IMR-90 (cell line): ENCODE measurements around the gene ARPC2.

Source experiments
- CEBPB ChIP-seq: IDR thresholded peaks from 2 replicates; pipeline ENCODE4 v1.6.1; 2012; ENCODE audit warnings: low read depth, low read length, improper control_type of control experiment
- FOS ChIP-seq: fragments of 150-350 bp; IDR thresholded peaks from 2 replicates; pipeline ENCODE4 v1.6.1; 2016; ENCODE audit warnings: low read depth, low read length
- MAFK ChIP-seq: IDR thresholded peaks from 2 replicates; pipeline ENCODE4 v1.6.1; 2012; ENCODE audit warnings: low read depth, low read length, improper control_type of control experiment
- MXI1 ChIP-seq: IDR thresholded peaks from 2 replicates; pipeline ENCODE4 v1.6.1; 2012; ENCODE audit warnings: low read depth, mild to moderate bottlenecking, low read length, moderate library complexity, borderline replicate concordance
- POLR2A ChIP-seq: IDR thresholded peaks from 2 replicates; pipeline ENCODE4 v1.6.1; 2012; ENCODE audit warnings: mild to moderate bottlenecking, low read depth, low read length
- RAD21 ChIP-seq: IDR thresholded peaks from 2 replicates; pipeline ENCODE4 v1.6.1; 2012; ENCODE audit warnings: low read length, improper control_type of control experiment
- RFX5 ChIP-seq: IDR thresholded peaks from 2 replicates; pipeline ENCODE4 v1.8.0; 2012; ENCODE audit warnings: low read depth, mild to moderate bottlenecking, low read length, moderate library complexity
- SMC3 ChIP-seq: fragments of 150-350 bp; IDR thresholded peaks from 2 replicates; pipeline ENCODE4 v1.6.1; 2016; ENCODE audit warnings: low read depth, mild to moderate bottlenecking, antibody characterized with exemption, low read length, moderate library complexity
- TF ChIP-seq, protein P1 (sequence below): conservative IDR thresholded peaks from 2 replicates; pipeline ENCODE4 v1.5.1; 2012; ENCODE audit warnings: mild to moderate bottlenecking, low read depth, low read length, improper control_type of control experiment
- TF ChIP-seq, protein P2 (sequence below): fragments of 150-350 bp; IDR thresholded peaks from 2 replicates; pipeline ENCODE4 v1.6.1; 2016; ENCODE audit warnings: low read depth, mild to moderate bottlenecking, low read length, moderate library complexity, borderline replicate concordance
- TF ChIP-seq, protein P3 (sequence below): fragments of 150-350 bp; IDR thresholded peaks from 2 replicates; pipeline ENCODE4 v1.6.1; 2017; ENCODE audit warnings: mild to moderate bottlenecking, antibody characterized with exemption, low read length, low read depth

DNA sequence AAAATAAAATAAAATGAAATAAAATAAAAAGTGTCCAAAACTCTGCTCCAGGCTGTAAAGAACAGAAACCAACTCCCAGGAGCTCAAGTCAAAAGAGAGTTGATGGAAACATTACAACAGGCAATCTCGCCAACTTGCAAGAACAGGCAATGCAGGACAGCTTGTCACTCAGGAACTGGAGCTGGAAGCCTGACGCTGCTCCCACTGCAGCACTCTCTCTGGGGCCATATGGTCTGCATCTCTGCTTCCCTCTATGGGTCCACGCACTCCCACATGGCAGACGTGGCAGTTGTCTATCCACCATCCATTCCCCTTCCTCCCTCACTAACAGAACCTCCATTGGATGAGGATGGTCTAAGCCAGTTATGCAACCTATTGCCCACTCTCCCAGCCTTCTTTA is 23.3 kb upstream of the ARPC2 start:
- TF ChIP-seq SMC3 (no peak), RFX5 (no peak), POLR2A (no peak), FOS (no peak), CEBPB (no peak), MAFK (no peak), MXI1 (no peak), RAD21 (no peak)
- TF ChIP-seq, protein P1, sequence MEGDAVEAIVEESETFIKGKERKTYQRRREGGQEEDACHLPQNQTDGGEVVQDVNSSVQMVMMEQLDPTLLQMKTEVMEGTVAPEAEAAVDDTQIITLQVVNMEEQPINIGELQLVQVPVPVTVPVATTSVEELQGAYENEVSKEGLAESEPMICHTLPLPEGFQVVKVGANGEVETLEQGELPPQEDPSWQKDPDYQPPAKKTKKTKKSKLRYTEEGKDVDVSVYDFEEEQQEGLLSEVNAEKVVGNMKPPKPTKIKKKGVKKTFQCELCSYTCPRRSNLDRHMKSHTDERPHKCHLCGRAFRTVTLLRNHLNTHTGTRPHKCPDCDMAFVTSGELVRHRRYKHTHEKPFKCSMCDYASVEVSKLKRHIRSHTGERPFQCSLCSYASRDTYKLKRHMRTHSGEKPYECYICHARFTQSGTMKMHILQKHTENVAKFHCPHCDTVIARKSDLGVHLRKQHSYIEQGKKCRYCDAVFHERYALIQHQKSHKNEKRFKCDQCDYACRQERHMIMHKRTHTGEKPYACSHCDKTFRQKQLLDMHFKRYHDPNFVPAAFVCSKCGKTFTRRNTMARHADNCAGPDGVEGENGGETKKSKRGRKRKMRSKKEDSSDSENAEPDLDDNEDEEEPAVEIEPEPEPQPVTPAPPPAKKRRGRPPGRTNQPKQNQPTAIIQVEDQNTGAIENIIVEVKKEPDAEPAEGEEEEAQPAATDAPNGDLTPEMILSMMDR = no peak
- TF ChIP-seq, protein P2, sequence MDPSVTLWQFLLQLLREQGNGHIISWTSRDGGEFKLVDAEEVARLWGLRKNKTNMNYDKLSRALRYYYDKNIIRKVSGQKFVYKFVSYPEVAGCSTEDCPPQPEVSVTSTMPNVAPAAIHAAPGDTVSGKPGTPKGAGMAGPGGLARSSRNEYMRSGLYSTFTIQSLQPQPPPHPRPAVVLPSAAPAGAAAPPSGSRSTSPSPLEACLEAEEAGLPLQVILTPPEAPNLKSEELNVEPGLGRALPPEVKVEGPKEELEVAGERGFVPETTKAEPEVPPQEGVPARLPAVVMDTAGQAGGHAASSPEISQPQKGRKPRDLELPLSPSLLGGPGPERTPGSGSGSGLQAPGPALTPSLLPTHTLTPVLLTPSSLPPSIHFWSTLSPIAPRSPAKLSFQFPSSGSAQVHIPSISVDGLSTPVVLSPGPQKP = no peak
- TF ChIP-seq, protein P3, sequence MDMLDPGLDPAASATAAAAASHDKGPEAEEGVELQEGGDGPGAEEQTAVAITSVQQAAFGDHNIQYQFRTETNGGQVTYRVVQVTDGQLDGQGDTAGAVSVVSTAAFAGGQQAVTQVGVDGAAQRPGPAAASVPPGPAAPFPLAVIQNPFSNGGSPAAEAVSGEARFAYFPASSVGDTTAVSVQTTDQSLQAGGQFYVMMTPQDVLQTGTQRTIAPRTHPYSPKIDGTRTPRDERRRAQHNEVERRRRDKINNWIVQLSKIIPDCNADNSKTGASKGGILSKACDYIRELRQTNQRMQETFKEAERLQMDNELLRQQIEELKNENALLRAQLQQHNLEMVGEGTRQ = no peak
